ENCODE data around the gene SEMA6D.
"Not testable (repeated sequence)": the region's sequence is repeated elsewhere in the genome, so short reads cannot be mapped to it uniquely, and the experiment has no call there.

Gene SEMA6D

GRCh38 chr15:47719730-47720129 lies 2.4 kb downstream of the SEMA6D start:
- DNase-seq = no peak

DNA sequence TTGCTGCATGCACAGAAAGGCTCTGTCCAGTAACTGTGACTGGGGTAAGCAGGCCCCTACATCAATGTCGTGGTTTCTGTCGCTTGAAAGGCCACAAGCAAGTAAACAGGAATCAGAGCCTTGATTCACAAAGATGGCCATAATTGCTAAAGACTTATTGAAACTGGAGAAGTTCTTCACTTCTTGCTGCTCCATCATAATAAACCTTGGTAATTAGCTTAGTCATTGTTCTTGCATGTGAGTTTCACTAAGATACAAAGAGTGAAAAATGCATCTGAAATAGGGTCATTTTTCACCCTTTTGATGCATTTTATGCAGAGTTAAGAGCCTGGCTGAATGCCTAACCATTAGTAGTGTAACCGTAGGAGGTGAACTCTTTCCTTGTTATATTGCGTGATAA lies 3.2 kb downstream of the SEMA6D start:
- DNase-seq = no peak

DNA sequence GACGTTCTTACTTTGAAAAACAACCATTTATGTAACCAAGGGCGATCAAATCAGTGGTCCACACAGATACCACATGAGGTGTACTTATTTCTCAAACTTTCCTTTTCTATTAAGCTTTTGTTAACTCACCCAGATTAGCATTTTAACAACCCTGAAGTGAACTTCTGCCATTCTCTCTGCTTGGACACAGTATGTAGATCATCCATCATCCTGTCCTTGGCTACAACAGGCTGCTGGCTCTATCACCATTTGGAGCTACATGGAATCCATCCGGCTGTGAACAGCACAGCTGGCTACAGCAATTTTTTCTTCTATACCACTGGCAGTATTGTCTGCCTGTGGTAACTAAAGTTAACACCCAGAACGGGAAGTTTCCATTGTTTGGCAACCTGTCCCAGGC lies 4.4 kb downstream of the SEMA6D start:
- no peak for DNase-seq

DNA sequence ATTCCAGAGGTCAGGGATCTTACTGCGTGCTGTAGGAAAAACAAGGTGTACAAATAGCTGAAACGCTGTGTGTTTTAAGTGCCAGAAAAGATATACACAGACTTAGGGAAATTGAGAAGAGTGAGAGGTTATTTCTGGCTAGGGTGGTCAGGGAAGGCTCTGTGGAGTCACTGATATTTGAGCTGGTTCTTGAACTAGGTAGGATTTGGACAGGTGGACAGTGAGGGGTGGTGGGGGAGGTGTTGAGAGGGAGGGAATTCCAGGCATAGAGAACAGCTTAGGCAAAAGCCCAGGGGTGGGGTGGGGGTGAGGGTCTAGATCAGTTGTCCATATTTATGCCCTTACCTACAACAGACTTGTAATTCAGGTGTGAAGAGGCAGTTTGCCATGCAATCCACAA lies 7.0 kb downstream of the SEMA6D start:
- DNase-seq = no peak

DNA sequence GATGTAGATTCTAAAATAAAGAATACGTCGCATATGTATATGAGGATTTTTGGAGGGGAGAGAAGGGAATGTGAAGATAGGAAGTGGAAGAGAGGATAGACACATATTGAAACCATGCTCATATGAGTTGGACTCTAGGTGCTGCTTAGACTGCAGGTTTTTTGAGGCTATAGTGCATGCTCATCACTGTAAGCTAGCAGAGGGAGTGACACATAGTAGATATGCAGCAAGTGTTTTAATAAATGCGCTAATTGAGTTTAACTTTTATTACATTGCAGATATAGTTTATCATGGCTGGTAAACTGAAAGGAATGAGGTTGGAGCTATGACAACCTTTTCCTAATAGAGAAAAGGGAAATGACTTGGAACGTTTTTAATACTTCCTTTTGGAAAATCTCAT lies 7.7 kb downstream of the SEMA6D start:
- no peak for DNase-seq

DNA sequence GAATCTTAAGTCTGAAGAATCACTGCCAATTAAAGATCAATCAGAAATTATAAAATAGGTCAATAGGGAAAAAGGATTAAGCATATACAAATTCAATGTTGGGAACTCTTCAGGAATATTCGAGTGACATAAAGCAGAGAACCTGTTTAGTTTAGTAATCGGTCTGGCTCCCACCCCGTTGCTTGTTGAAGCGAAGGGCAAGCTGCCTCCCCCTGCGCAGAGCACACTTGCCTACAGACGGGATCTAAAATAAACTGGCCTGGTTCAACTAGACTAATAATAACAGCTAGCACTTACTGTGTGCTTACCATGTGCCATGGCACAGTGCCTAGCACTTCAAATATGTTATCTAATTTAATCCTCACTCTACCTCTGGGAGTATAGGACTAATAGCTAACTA lies 8.6 kb downstream of the SEMA6D start:
- no peak for DNase-seq

GRCh38 chr15:47726399-47726823 lies 9.1 kb downstream of the SEMA6D start:
- no peak for DNase-seq

DNA sequence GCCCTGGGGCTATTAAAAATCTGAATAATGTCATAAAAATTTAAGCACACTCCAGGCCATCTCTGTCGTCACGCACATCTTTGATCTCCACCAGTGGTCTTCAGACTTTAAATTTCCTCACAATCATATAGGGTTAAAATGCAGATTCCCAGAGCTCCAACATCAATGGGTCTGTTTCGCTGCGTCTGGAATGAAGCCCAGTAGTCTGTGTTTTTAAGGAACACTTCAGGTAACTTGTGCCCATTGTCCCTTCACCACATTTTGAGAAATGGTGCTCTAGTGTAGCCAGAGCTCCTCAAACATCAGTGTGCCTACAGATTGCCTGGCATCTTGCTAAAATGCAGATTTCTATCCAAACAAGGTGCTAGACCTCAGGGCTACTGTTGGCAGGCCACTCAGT lies 9.8 kb downstream of the SEMA6D start:
- no peak for DNase-seq

- DNase-seq = no peak
Observed at GRCh38 chr15:47727676-47728075, 10.4 kb downstream of the SEMA6D start.

- DNase-seq = no peak
Observed at GRCh38 chr15:47728426-47728825, 11.1 kb downstream of the SEMA6D start.

- DNase-seq = no peak
Observed at GRCh38 chr15:47728886-47729285, 11.6 kb downstream of the SEMA6D start.

DNA sequence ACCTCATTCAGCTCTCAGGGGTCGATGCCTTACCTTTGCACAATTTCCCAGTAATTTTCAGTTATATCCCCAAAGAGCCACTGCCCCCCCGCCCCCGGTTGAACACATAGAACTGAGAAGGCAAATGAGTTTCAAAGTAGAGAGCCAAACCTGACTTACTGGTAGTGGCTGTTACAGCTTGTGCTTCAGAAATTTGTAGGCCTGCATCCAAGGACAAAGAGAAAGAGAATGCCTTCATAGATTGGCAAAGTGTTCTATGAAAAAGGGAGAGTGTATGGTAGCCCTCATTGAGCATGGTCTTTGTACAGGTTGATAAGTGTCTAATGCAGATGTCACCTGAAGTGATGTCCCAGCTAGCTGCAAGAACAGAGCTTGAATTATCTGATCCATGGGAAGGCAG lies 13.9 kb downstream of the SEMA6D start:
- no peak for DNase-seq

DNA sequence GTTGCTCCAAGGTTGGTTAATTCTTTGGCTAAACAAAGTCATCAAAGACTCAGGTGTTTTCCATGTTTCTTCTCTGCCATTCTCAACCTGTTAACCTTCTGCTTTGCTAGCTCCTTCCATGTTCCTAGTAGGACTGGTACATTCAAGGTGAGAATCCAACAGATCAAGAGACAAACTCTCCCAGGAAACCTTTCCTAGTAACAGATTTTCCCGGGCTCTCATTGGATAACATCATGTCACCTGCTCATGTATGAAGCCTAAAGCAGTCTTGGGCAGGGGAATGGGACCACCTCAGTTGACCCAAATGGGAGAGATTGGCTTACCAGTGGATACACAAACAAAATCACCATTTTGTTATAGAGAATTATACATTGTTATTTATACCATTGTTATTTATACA lies 14.9 kb downstream of the SEMA6D start:
- DNase-seq = no peak

- DNase-seq = no peak
Observed at GRCh38 chr15:47733085-47733484, 15.8 kb downstream of the SEMA6D start.

DNA sequence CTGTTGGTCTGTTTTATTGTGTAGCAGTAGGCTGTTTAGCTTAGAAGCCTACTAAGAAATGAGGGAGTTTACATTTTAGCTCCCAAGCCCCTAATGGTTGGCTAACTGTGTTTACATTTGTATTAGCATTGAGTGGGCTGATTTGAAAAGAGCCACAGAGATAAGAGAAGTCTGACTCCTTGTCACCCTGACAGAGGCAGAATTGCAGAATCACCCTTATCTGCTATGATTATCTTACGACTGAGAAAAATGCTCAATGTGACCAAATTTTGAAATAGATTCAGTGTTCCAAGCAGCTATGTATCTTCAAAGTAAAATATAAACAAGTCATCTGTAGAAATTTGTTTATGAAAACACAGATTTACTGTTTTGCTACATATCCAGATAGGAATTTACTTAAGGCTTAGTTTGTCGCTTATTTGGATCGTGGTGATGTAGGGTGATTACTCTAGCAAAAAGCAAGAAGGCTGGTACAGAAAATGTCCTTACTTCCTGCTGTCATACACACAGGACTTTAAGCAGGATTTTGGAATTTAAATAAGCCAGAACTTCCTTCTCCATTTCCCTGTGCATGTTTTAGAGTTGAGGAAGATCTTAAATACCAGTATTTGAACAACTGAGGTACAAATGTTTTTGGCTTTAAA lies 19.0 kb downstream of the SEMA6D start:
- no peak for DNase-seq

DNA sequence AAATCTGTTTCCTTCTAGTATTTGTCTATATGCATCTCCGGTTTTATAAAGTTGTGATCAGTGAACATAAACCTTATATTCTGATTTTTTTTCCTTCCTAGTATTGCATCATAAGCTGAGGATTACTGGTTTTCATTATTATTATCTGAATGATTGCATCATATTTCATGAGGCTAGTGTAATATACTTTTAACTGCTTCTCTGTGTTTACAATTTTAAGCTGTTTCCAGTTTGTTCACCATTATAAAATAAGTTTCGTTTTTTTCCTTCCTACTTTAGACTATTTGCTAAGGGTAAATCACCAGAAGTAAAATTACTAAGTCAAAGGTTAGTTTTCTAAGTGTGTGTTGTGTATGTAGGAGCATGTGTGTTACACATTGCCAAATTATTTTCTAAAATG lies 20.2 kb downstream of the SEMA6D start:
- DNase-seq = no peak

DNA sequence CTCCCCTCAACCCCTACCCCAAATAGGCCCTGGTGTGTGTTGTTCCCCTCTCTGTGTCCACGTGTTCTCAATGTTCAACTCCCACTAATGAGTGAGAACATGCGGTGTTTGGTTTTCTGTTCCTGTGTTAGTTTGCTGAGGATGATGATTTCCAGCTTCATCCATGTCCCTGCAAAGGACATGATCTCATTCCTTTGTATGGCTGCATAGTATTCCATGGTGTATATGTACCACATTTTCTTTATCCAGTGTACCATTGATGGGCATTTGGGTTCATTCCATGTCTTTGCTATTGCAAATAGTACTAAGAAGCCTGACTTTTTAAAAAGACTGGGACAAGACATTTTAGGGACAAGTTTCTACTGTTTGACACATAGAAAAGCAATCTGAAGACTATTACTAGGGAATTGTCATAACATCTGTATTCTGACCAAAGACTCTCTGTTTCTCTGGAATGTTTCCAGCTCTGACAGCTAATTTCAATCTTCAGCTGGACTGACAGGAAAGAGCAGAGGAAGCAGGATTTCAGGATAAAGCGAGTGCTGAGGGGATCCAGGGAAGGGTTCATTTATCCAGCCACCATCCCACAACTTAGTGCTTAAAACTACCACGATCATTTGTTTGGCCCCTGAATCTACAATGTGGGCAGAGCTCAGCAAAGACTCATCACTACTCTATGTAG lies 21.0 kb downstream of the SEMA6D start:
- DNase-seq = not testable (repeated sequence)

DNA sequence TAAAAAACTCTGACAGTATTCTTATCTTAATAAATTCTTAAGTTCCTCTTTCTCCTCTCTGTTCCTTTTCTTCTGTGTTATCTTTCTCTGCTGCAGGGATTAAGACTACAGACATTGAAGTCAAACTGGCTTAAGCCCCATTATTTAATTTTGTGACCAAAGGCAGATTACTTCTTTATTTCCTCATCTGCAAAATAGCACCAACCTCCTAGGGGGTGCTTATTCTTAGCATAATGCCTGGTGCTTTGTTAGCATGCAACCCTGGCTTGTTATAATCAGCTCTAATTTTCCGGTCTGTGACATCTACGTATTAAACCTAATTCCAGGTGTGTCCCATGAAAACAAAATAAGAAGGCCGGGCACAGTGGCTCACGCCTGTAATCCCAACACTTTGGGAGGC lies 23.8 kb downstream of the SEMA6D start:
- DNase-seq = no peak

- DNase-seq = no peak
Observed at GRCh38 chr15:47741907-47742306, 24.6 kb downstream of the SEMA6D start.

DNA sequence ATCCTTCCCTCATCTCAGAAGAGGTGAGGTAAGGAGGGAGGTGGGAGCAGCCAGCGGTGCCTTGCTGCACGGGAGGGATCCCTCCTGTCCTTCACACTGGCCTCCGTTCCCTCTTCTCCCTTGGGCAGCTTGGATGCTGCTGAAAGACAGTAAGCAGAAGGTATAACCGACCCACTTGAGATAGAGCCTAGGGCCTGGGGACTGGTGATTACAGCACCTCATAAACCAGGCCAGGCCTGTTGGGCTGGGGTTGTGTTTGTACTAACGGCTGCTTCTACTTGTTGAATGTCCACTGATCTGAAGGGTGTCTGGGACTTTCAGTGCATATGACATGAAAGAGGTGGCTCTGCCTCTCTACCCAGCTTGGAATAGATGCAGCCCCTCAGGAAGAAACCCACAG lies 25.0 kb downstream of the SEMA6D start:
- DNase-seq = no peak

DNA sequence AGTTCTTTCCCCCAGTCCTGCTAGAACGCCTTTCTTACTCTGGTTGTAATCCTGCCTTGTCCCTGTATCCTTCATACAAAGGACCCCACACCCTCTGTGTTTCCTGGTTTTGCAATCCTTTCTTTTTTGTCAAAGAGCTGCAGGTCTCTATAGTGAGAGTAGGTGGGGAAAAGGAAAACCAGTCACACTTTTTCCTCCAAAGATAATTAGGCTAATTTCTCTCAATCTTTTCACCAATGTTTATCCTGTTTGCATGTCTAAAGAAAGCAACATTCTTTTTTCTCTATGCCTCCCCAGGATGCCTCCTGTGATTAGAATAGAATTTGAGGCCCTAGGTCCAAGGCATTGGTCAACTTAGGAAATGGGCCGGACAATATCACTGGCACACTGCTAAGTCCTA lies 25.4 kb downstream of the SEMA6D start:
- DNase-seq = no peak

GRCh38 chr15:47743385-47743784 lies 26.1 kb downstream of the SEMA6D start:
- DNase-seq = no peak

- DNase-seq = no peak
Observed at GRCh38 chr15:47743886-47744285, 26.6 kb downstream of the SEMA6D start.

DNA sequence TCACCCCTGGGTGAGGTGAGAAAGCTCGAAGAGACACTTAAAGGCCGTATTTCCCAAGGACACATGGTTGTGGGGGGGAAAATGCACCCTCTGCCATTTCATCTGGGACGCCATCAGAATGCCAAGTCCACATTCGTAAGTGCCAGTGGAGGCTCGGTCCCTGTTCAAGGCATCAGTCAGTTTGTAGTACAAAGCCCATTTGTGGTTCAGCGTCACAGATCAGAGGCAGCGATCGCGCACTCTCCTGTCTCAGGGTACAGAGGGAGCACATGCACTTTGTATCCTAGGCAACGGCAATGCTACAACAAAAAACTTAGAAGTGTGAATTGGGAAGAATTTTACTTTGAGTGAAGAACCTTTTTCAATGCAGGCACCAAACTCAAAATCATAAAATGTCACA lies 27.2 kb downstream of the SEMA6D start:
- no peak for DNase-seq

GRCh38 chr15:47744973-47745372 lies 27.7 kb downstream of the SEMA6D start:
- no peak for DNase-seq
